Keratinocyte (primary cell): ENCODE data around the gene DPM2. TPM values are rescaled to one million over a fixed set of nuclear protein-coding genes. Genes with fewer than 3 reads are reported as not detected.
A peak's percentile ranks its signal among the peaks of the same experiment; 100 is the strongest.

Experiments
- DNase-seq: peaks from one replicate; pipeline ENCODE4 v3.0.0-alpha.2; 2011; ENCODE audit warnings: low read depth, missing footprints, low spot score
- FAIRE-seq: peaks from 2 replicates; lab custom pipeline; 2011; peaks lifted over from hg19 to GRCh38; lab: Jason Lieb, UNC
- H2AFZ ChIP-seq: 2 replicates; pipeline ENCODE4 v1.6.0; 2012; ENCODE audit warnings: low read length, control low read depth, inconsistent platforms; ENCODE audit not compliant: control insufficient read depth
- H3K27ac ChIP-seq: 2 replicates; pipeline ENCODE4 v1.5.1; 2011; ENCODE audit warnings: low read length; ENCODE audit not compliant: control insufficient read depth, insufficient read depth
- H3K27me3 ChIP-seq: 3 replicates; pipeline ENCODE4 v1.6.0; 2011; ENCODE audit warnings: low read length; ENCODE audit not compliant: control insufficient read depth, insufficient read depth; ENCODE audit errors: extremely low read depth
- H3K36me3 ChIP-seq, 2 experiments: 2 replicates in 1 of 2; 3 replicates in 1 of 2; pipeline ENCODE4 v1.5.1; 2011; ENCODE audit warnings: low read length in 2 of 2, mild to moderate bottlenecking in 1 of 2; ENCODE audit not compliant: control insufficient read depth in 2 of 2, insufficient read depth in 2 of 2; ENCODE audit errors: extremely low read depth in 1 of 2
- H3K4me1 ChIP-seq: 3 replicates; pipeline ENCODE4 v1.5.1; 2011; ENCODE audit warnings: low read length; ENCODE audit not compliant: control insufficient read depth, insufficient read depth; ENCODE audit errors: extremely low read depth
- H3K4me2 ChIP-seq: 3 replicates; pipeline ENCODE4 v1.6.0; 2011; ENCODE audit warnings: low read depth, low read length; ENCODE audit not compliant: control insufficient read depth, insufficient read depth; ENCODE audit errors: extremely low read depth
- H3K4me3 ChIP-seq, 3 experiments: fragments of 200-600 bp in 1 of 3; sonication (generic) in 1 of 3; 2 replicates in 2 of 3; 3 replicates in 1 of 3; pipeline ENCODE4 v1.5.1; 2011 to 2016; ENCODE audit warnings: low read length in 3 of 3, mild to moderate bottlenecking in 3 of 3, control low read depth in 2 of 3, inconsistent platforms in 1 of 3, low read depth in 1 of 3, mixed read lengths in 1 of 3, mixed run types in 1 of 3, moderate library complexity in 1 of 3; ENCODE audit not compliant: control insufficient read depth in 2 of 3, insufficient read depth in 2 of 3; ENCODE audit errors: extremely low read depth in 1 of 3
- H3K79me2 ChIP-seq: 2 replicates; pipeline ENCODE4 v1.6.0; 2012; ENCODE audit warnings: low read length; ENCODE audit not compliant: control insufficient read depth, insufficient read depth
- H3K9ac ChIP-seq: 3 replicates; pipeline ENCODE4 v1.6.0; 2011; ENCODE audit warnings: low read length; ENCODE audit not compliant: control insufficient read depth, insufficient read depth; ENCODE audit errors: extremely low read depth
- H3K9me1 ChIP-seq: 3 replicates; pipeline ENCODE4 v1.6.0; 2011; ENCODE audit warnings: low read length; ENCODE audit not compliant: control insufficient read depth, insufficient read depth; ENCODE audit errors: extremely low read depth
- H3K9me3 ChIP-seq: 2 replicates; pipeline ENCODE4 v1.5.1; 2012; ENCODE audit warnings: low read depth, low read length; ENCODE audit not compliant: control insufficient read depth
- H4K20me1 ChIP-seq: 3 replicates; pipeline ENCODE4 v1.6.0; 2011; ENCODE audit warnings: low read length; ENCODE audit not compliant: control insufficient read depth, insufficient read depth; ENCODE audit errors: extremely low read depth
- CTCF ChIP-seq, 3 experiments: IDR thresholded peaks in 1 of 3; conservative IDR thresholded peaks in 1 of 3; optimal IDR thresholded peaks in 1 of 3; 2 replicates in 2 of 3; 3 replicates in 1 of 3; pipeline versions ENCODE3 to v1.5.1; 2011; ENCODE audit warnings: low read length in 3 of 3, mild to moderate bottlenecking in 3 of 3, moderate library complexity in 2 of 3, control low read depth in 1 of 3, inconsistent platforms in 1 of 3; ENCODE audit not compliant: insufficient read depth in 2 of 3; ENCODE audit errors: extremely low read depth in 1 of 3
- EZH2 ChIP-seq: IDR thresholded peaks from one replicate; pipeline ENCODE4 v1.6.1; 2012; ENCODE audit warnings: inconsistent platforms, mild to moderate bottlenecking, low read length, moderate library complexity
- dilution Hi-C: fragments of 300-500 bp; cut with MboI; formaldehyde crosslinking; loops from one replicate; pipeline ENCODE4 v1.7.0; 2020; ENCODE audit warnings: low sequenced_read_pairs; ENCODE audit not compliant: extremely low pct_ligation_motif_present
- polyA plus RNA-seq, 5 experiments: library from polyadenylated mRNA; depleted of rRNA in 3 of 5; stranded (reverse) in 3 of 5; stranded (forward) in 1 of 5; unstranded in 1 of 5; fragments of >200 nt; gene quantifications; 1 replicate in 1 of 5; 2 replicates in 3 of 5; 3 replicates in 1 of 5; pipeline versions ENCODE4 v1.2.1 to v1.2.3, GENCODE V29; 2011 to 2012; ENCODE audit warnings: missing spikeins in 2 of 5, low read depth in 1 of 5, low replicate concordance in 1 of 5

DPM2 gene
- polyA plus RNA-seq, 1 donor (not counting 4 experiments of a cell fraction or from before 2014, with no cell fraction given) = 31.1 TPM

DNA sequence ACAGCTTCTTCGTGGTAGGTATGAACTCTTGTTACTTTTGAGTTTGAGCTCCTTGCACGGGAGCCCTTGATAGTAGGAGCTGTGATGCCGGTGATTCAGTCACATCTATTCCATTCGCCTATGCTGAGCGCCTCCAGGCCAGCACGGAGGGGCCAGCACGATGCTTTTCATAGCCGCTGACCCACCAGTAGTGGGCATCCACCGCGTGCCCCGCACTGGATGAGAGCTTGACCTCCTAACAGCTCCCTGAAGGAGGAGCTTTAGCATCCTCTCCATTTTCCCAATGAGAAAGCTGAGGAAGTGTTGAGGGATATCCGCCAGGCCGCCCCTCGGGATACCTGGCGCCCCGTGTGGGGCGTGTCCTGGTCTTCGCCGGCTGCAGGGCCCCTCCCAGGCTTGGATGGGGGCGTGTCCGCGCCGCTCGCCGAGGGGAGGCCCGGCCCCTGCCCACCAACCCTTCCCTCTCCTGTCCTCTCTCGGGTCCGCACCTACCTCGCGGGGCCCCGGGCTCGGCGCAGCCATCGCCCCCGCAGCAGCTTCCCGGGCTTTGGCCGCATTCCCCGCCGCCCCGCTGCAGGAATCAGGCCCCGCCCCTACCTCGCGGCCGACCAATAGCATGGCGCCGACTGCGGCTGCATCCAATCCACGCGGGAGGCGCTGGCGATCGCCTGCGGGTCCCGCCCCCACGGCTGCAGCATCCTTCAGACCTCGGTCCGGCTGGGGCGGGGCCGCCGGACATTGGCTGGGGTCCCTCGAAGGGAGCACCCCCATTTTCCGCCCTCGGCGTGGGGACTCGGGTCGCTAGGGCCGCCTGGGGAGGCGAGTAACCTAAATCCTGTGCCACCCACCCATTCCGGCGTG, 7.2 kb downstream of the DPM2 start, which contains the start of gene PIP5KL1:
Gene PIP5KL1 (minus strand): TSS at position 547 of the 861 bp plus-strand sequence. CDS start 25 bp downstream, at position 522.
- Histone ChIP-seq H3K4me3 (peak within 1 kb of the TSS; percentile 38 to 73 (median 51)), H4K20me1 (peaks cover under 1% of the 10 kb centered on the region), H3K4me2 (peak within 1 kb of the TSS; percentile 86), H3K4me1 (peaks cover 25% of the 10 kb centered on the region), H3K79me2 (peaks cover 12% of the 10 kb centered on the region), H3K36me3 (peaks cover 5 to 6% of the 10 kb centered on the region in 2 experiments), H3K9me1 (no peaks in the 10 kb centered on the region), H3K27ac (no peak within 1 kb of the TSS), H3K9ac (no peak within 1 kb of the TSS), H3K9me3 (no peaks in the 10 kb centered on the region), H2AFZ (peak within 1 kb of the TSS; percentile 10), H3K27me3 (no peaks in the 10 kb centered on the region)
- no peak for DNase-seq
- FAIRE-seq = no peak
- dilution Hi-C loops = loop anchor here (25.0 kb wide), 1 partner anchor 132 kb away; the partner anchor contains the start of genes NAIF1 and SLC25A25
- no peak for TF ChIP-seq CTCF (optimal IDR thresholded peaks at IDR 0.05 in 1 of 3, IDR thresholded peaks at IDR 0.05 in 1 of 3, conservative IDR thresholded peaks at IDR 0.05 in 1 of 3; ENCODE audit: extremely low read depth in 1 of 3, insufficient read depth in 2 of 3, low read length in 3 of 3)
- no peak for TF ChIP-seq EZH2

DNA sequence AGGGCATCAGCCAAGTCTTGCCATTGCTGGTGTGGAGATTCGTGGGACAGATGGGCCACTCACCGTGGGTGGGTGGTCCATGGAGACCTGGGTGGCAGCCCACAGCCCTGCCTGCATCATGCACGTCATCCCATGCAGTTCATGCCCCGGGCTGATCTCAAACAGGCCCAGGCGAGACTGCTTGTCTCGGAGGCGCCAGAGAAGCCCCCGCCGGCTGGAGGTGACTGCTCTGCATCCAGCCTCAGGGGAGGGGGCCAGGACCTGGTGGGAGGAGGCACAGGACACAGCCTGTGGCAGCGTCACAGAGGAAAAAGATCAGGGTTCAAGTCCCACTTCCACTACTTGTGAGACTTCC, 8.1 kb downstream of the DPM2 start:
- DNase-seq = no peak
- no peaks in the 10 kb centered on the region for H3K9me1 ChIP-seq
- H3K36me3 ChIP-seq = peaks cover 0 to 2% of the 10 kb centered on the region in 2 experiments
- peaks cover 25% of the 10 kb centered on the region for H3K4me1 ChIP-seq
- TF ChIP-seq EZH2 (no peak), CTCF (optimal IDR thresholded peaks at IDR 0.05 in 1 of 3, IDR thresholded peaks at IDR 0.05 in 1 of 3, conservative IDR thresholded peaks at IDR 0.05 in 1 of 3; ENCODE audit: extremely low read depth in 1 of 3, insufficient read depth in 2 of 3, low read length in 3 of 3) (no peak)
- no peak overlapping the region for H3K4me3 ChIP-seq
- no peaks in the 10 kb centered on the region for H3K27me3 ChIP-seq
- H3K9me3 ChIP-seq = no peaks in the 10 kb centered on the region
- H3K4me2 ChIP-seq = no peak overlapping the region
- no peak overlapping the region for H3K27ac ChIP-seq
- dilution Hi-C loops = loop anchor here (25.0 kb wide), 1 partner anchor 133 kb away; the partner anchor contains the start of genes NAIF1 and SLC25A25
- H2AFZ ChIP-seq = no peak overlapping the region
- H4K20me1 ChIP-seq = no peaks in the 10 kb centered on the region
- no peak overlapping the region for H3K9ac ChIP-seq
- no peak for FAIRE-seq
- peaks cover 5% of the 10 kb centered on the region for H3K79me2 ChIP-seq
